H9 (cell line): Measurements from ENCODE around the gene TIMM10B. TPM values are rescaled to one million over a fixed set of nuclear protein-coding genes. Genes with fewer than 3 reads are reported as not detected.

Experiments used
- DNase-seq: peaks from one replicate; pipeline ENCODE4 v3.0.0-alpha.2; 2017
- H2AFZ ChIP-seq: one replicate; pipeline ENCODE4 v1.6.1; 2013; ENCODE audit warnings: mild to moderate bottlenecking, low read length, control low read depth, moderate library complexity
- H2AK5ac ChIP-seq: 2 replicates; pipeline ENCODE4 v1.6.1; 2013; ENCODE audit warnings: low read length, control low read depth, mixed read lengths; ENCODE audit not compliant: insufficient read length
- H2BK120ac ChIP-seq: one replicate; pipeline ENCODE4 v1.6.1; 2013; ENCODE audit warnings: low read depth, mild to moderate bottlenecking, low read length, control low read depth, inconsistent platforms; ENCODE audit not compliant: poor library complexity, severe bottlenecking
- H2BK12ac ChIP-seq: 2 replicates; pipeline ENCODE4 v1.6.1; 2013; ENCODE audit warnings: low read length, control low read depth, mixed read lengths, low read depth; ENCODE audit not compliant: insufficient read length
- H2BK15ac ChIP-seq: 2 replicates; pipeline ENCODE4 v1.6.1; 2013; ENCODE audit warnings: low read depth, low read length, control low read depth
- H2BK20ac ChIP-seq: one replicate; pipeline ENCODE4 v1.6.1; 2013; ENCODE audit warnings: low read depth, mild to moderate bottlenecking, low read length, control low read depth, inconsistent platforms; ENCODE audit not compliant: poor library complexity, severe bottlenecking
- H2BK5ac ChIP-seq: 2 replicates; pipeline ENCODE4 v1.6.1; 2013; ENCODE audit warnings: low read length, control low read depth, mixed read lengths; ENCODE audit not compliant: insufficient read length
- H3K14ac ChIP-seq: 2 replicates; pipeline ENCODE4 v1.6.1; 2013; ENCODE audit warnings: low read length, control low read depth; ENCODE audit not compliant: insufficient read depth
- H3K18ac ChIP-seq: 2 replicates; pipeline ENCODE4 v1.6.1; 2013; ENCODE audit warnings: low read depth, mild to moderate bottlenecking, mixed read lengths, low read length, control low read depth; ENCODE audit not compliant: insufficient read length
- H3K23ac ChIP-seq: 2 replicates; pipeline ENCODE4 v1.6.1; 2013; ENCODE audit warnings: low read length, control low read depth, mixed read lengths, low read depth; ENCODE audit not compliant: insufficient read length
- H3K23me2 ChIP-seq: 2 replicates; pipeline ENCODE4 v1.6.1; 2013; ENCODE audit warnings: low read depth, mild to moderate bottlenecking, mixed read lengths, low read length, control low read depth; ENCODE audit not compliant: insufficient read length, poor library complexity, severe bottlenecking
- H3K27ac ChIP-seq: 2 replicates; pipeline ENCODE4 v1.5.1; 2013; ENCODE audit warnings: low read length, control low read depth, mixed read lengths, low read depth; ENCODE audit not compliant: insufficient read length
- H3K27me3 ChIP-seq: 2 replicates; pipeline ENCODE4 v1.6.1; 2013; ENCODE audit warnings: low read length, control low read depth, inconsistent platforms; ENCODE audit not compliant: insufficient read depth
- H3K4ac ChIP-seq: 2 replicates; pipeline ENCODE4 v1.6.1; 2013; ENCODE audit warnings: low read depth, mild to moderate bottlenecking, control low read depth, inconsistent platforms, low read length, moderate library complexity
- H3K4me1 ChIP-seq: 2 replicates; pipeline ENCODE4 v1.6.1; 2013; ENCODE audit warnings: low read length, control low read depth, inconsistent platforms; ENCODE audit not compliant: insufficient read depth
- H3K4me2 ChIP-seq: 2 replicates; pipeline ENCODE4 v1.6.1; 2013; ENCODE audit warnings: low read length, control low read depth, mixed read lengths; ENCODE audit not compliant: insufficient read length, insufficient read depth
- H3K56ac ChIP-seq: 2 replicates; pipeline ENCODE4 v1.6.1; 2013; ENCODE audit warnings: low read depth, mild to moderate bottlenecking, mixed read lengths, low read length, control low read depth; ENCODE audit not compliant: insufficient read length
- H3K79me1 ChIP-seq: 2 replicates; pipeline ENCODE4 v1.6.1; 2013; ENCODE audit warnings: low read depth, mild to moderate bottlenecking, moderate library complexity, low read length, control low read depth, inconsistent platforms; ENCODE audit not compliant: insufficient read depth, poor library complexity, severe bottlenecking
- H3K79me2 ChIP-seq: 2 replicates; pipeline ENCODE4 v1.6.1; 2013; ENCODE audit warnings: low read length, control low read depth, inconsistent platforms; ENCODE audit not compliant: insufficient read depth
- H3K9ac ChIP-seq: 2 replicates; pipeline ENCODE4 v1.6.1; 2013; ENCODE audit warnings: low read length, control low read depth, mixed read lengths; ENCODE audit not compliant: insufficient read length; ENCODE audit errors: extremely low read depth
- H3K9me3 ChIP-seq: one replicate; pipeline ENCODE4 v1.6.1; 2013; ENCODE audit warnings: low read depth, low read length, inconsistent platforms; ENCODE audit not compliant: control insufficient read depth
- H3T11ph ChIP-seq: one replicate; pipeline ENCODE4 v1.6.1; 2013; ENCODE audit warnings: mild to moderate bottlenecking, low read length, control low read depth, inconsistent platforms
- H4K20me1 ChIP-seq: one replicate; pipeline ENCODE4 v1.6.1; 2013; ENCODE audit not compliant: control insufficient read depth, insufficient read length, insufficient read depth
- H4K5ac ChIP-seq: 2 replicates; pipeline ENCODE4 v1.6.1; 2013; ENCODE audit warnings: low read depth, mild to moderate bottlenecking, mixed read lengths, low read length, control low read depth; ENCODE audit not compliant: insufficient read length
- H4K8ac ChIP-seq: replicated peaks from 2 replicates; pipeline ENCODE4 v1.6.1; 2013; ENCODE audit warnings: low read length, control low read depth, mixed read lengths, low read depth; ENCODE audit not compliant: insufficient read length
- H4K91ac ChIP-seq: 2 replicates; pipeline ENCODE4 v1.6.1; 2013; ENCODE audit warnings: low read depth, mild to moderate bottlenecking, moderate library complexity, mixed read lengths, low read length, control low read depth; ENCODE audit not compliant: insufficient read length
- H3K27ac Mint-ChIP-seq, 3 experiments: 2 replicates in 2 of 3; 3 replicates in 1 of 3; pipeline ENCODE4 v1.8.0; 2020 to 2021; ENCODE audit warnings: mixed read lengths in 3 of 3, mild to moderate bottlenecking in 1 of 3, moderate library complexity in 1 of 3
- H3K27me3 Mint-ChIP-seq: 2 replicates; pipeline ENCODE4 v1.8.0; 2021; ENCODE audit warnings: low read depth, mild to moderate bottlenecking, moderate library complexity, mixed read lengths
- H3K36me3 Mint-ChIP-seq, 3 experiments: 2 replicates in 2 of 3; 3 replicates in 1 of 3; pipeline ENCODE4 v1.8.0; 2020 to 2021; ENCODE audit warnings: low read depth in 3 of 3, mixed read lengths in 3 of 3; ENCODE audit not compliant: insufficient read depth in 1 of 3
- H3K4me1 Mint-ChIP-seq, 2 experiments: 2 replicates each; pipeline ENCODE4 v1.8.0; 2020; ENCODE audit warnings: mixed read lengths in 2 of 2
- H3K4me3 Mint-ChIP-seq, 2 experiments: 2 replicates in 1 of 2; 3 replicates in 1 of 2; pipeline ENCODE4 v1.8.0; 2020 to 2021; ENCODE audit warnings: mild to moderate bottlenecking in 2 of 2, mixed read lengths in 2 of 2, moderate library complexity in 1 of 2
- H3K9me3 Mint-ChIP-seq, 2 experiments: 2 replicates in 1 of 2; 3 replicates in 1 of 2; pipeline ENCODE4 v1.8.0; 2020; ENCODE audit warnings: mild to moderate bottlenecking in 2 of 2, mixed read lengths in 2 of 2, moderate library complexity in 1 of 2
- CTCF ChIP-seq: fragments of 200-600 bp; sonication (generic); conservative IDR thresholded peaks from 3 replicates; pipeline ENCODE4 v1.8.0; 2021; ENCODE audit warnings: antibody characterized with exemption, mild to moderate bottlenecking
- WGBS: extraction: QIAGEN DNeasy Blood & Tissue Kit; methylation state at CpG from one replicate; pipeline ENCODE4 v1.1.7; 2013; ENCODE audit warnings: missing lambda C conversion rate, low lambda C conversion rate, mixed read lengths; ENCODE audit not compliant: insufficient read length; ENCODE audit errors: extremely low coverage; 5-methylcytosine and 5-hydroxymethylcytosine counted together
- total RNA-seq: library from RNA; stranded (reverse); gene quantifications from 2 replicates; pipeline ENCODE4 v1.2.1, GENCODE V29; 2021

Gene TIMM10B
- total RNA-seq, 1 experiment from 2014 or later = 49.9 TPM

- DNase-seq = no peak
- H3K4me1 Mint-ChIP-seq = no peaks in the 10 kb centered on the region
- no peak overlapping the region for H4K91ac ChIP-seq
- TF ChIP-seq CTCF = no peak
- H4K20me1 ChIP-seq = no peaks in the 10 kb centered on the region
- H3K27ac ChIP-seq = no peak overlapping the region
- no peak overlapping the region for H3K9ac ChIP-seq
- H3K23me2 ChIP-seq = no peaks in the 10 kb centered on the region
- no peak overlapping the region for H4K8ac ChIP-seq
- no peak overlapping the region for H2BK15ac ChIP-seq
- no peak overlapping the region for H2BK12ac ChIP-seq
- WGBS = no CpG with 5 or more reads among the region's 1 CpG
- H3K4me2 ChIP-seq = no peak overlapping the region
- no peak overlapping the region for H3K4ac ChIP-seq
- H3K27me3 ChIP-seq = no peaks in the 10 kb centered on the region
- no peak overlapping the region for H2BK5ac ChIP-seq
- H3T11ph ChIP-seq = no peak overlapping the region
- H3K56ac ChIP-seq = no peak overlapping the region
- no peaks in the 10 kb centered on the region for H3K4me1 ChIP-seq
- H3K36me3 Mint-ChIP-seq = peaks cover 2 to 10% (median 5%) of the 10 kb centered on the region in 3 experiments; a peak in 3 of 7 replicates
- H3K4me3 Mint-ChIP-seq = no peak overlapping the region
- H3K18ac ChIP-seq = no peak overlapping the region
- no peak overlapping the region for H3K27ac Mint-ChIP-seq
- no peak overlapping the region for H2AK5ac ChIP-seq
- H3K9me3 Mint-ChIP-seq = no peaks in the 10 kb centered on the region
- no peak overlapping the region for H2BK120ac ChIP-seq
- no peaks in the 10 kb centered on the region for H3K79me2 ChIP-seq
- no peak overlapping the region for H3K23ac ChIP-seq
- H2BK20ac ChIP-seq = no peak overlapping the region
- H3K9me3 ChIP-seq = no peaks in the 10 kb centered on the region
- H3K79me1 ChIP-seq = no peaks in the 10 kb centered on the region
- no peak overlapping the region for H2AFZ ChIP-seq
- H3K14ac ChIP-seq = no peak overlapping the region
- no peaks in the 10 kb centered on the region for H3K27me3 Mint-ChIP-seq
- H4K5ac ChIP-seq = no peak overlapping the region
Measured at GRCh38 chr11:6523253-6523652, 42.0 kb downstream of the TIMM10B start.
